ENCODE data around the gene MTG1.
A peak's percentile ranks its signal among the peaks of the same experiment; 100 is the strongest.

The MTG1 gene

DNA sequence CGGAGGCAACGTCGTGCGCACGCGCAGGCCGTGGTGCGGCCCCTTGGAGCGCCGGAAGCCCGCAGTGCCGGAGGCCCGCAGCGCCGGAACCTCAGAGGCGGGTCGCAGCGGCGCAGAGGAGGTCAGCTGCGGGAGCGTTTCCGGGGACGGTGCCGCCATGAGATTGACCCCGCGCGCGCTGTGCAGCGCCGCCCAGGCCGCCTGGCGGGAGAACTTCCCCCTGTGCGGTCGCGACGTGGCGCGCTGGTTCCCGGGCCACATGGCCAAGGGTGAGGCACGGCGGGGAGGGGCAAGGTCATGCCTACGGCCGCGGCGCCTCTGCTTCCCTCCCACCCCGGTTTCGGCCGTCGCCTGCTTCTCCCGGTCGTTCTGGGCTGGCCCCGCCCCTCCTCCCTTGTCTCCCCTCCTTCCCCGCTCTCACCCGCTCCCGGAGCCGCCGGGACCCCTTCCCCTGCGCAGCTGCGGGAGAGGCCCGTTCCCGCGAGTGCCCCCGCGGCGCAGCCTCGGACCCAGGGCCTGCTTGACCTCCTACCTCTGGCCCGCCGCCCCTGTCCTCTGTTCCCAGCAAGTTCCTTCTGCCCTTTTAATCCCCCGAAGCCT is at the start of gene MTG1:
MTG1 (plus strand) TSS at position 94 of the 600 bp plus-strand sequence; CDS start at position 158, 64 bp downstream.
- peak; percentile 42 for DNase-seq

- DNase-seq = no peak
Observed at GRCh38 chr10:133344236-133344635, 49.7 kb upstream of the MTG1 start.

GRCh38 chr10:133346413-133346812 is 47.5 kb upstream of the MTG1 start:
- DNase-seq = no peak

GRCh38 chr10:133347710-133348517 is 46.0 kb upstream of the MTG1 start:
- no peak for DNase-seq

- DNase-seq = no peak
Observed at GRCh38 chr10:133349160-133349568, 44.8 kb upstream of the MTG1 start.

GRCh38 chr10:133349577-133350011 is 44.4 kb upstream of the MTG1 start:
- DNase-seq = no peak

- no peak for DNase-seq
Observed at GRCh38 chr10:133350283-133350949, 43.5 kb upstream of the MTG1 start.

GRCh38 chr10:133350950-133351329 is 43.0 kb upstream of the MTG1 start:
- DNase-seq = no peak

- DNase-seq = no peak
Observed at GRCh38 chr10:133351408-133352318, 42.3 kb upstream of the MTG1 start.

- no peak for DNase-seq
Observed at GRCh38 chr10:133353202-133353959, 40.6 kb upstream of the MTG1 start.

DNA sequence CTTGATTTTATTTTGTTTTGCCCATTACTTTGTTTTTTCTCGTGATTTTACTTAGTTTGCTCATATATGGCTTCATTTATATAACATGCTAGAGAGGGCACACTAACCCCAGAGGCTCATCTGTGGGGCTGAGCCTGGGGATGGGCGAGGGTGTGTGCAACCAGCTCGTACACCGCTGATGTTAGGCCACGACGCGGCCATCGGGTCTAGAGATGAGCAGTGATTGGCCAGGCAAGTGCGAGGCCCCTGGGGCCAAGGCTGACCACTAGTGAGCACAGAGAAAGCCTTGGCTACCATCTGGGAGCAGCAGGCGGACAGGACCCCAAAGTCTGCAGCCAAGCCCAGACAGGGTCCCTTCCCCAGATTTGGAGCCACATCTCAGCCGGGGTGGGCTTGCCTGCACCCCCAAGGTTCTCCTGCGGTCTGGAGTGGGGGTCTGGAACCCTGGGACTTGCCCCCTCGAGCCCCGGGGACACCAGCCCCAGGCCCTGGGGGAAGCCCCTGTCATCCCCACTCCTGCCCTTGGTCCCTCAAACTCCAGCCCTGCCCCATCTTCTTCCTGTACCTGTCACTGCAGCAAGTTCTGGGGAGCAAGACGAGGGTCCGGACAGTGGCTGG is 39.9 kb upstream of the MTG1 start:
- DNase-seq = no peak

DNA sequence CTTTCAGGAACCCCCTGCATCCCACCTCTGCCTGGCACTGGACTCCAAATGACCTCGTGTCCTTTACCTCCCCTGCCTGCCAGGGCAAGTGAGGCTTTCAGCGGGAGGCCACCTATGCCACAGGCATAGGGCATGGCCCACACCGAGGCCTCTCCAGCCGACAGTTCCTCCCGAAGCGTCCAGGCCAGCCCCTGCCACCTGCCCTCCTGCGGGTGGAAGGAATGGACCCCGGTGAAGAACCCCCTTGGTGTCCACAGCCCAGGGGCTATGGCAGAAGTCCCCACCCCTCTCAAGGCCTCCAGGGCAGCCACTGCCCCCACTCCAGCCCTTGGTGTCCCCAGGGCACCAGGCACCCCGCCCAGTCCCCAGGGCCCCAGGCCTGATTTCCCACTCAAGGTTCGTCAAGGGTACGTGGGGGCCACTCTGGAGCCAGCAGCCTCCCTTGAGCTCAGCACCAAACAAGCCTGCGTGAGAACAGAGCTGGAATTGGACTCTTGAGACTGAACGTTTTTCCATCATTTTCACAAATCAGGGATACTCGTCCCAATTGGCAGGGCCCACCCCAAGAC is 39.2 kb upstream of the MTG1 start:
- DNase-seq = no peak

DNA sequence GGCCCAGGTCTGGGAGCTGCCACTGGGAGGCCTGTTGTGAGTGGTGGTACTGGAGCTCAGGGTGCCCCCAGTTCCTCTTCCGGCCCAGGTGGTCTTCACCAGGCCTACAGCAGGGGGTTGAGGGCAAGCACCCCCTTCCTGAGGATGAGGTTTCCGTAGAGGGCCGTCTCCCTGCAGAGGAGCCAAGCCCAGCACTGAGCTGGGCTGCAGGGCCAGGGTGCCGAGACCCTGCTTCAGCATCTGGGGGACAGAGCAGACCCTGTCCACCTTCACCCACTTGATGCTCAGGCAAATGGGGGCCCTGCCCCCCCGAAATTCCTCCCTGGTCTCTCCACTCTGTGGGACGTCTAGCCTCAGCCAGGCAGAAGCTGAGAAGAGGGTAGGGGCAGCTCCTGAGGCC is 38.7 kb upstream of the MTG1 start:
- DNase-seq = no peak

DNA sequence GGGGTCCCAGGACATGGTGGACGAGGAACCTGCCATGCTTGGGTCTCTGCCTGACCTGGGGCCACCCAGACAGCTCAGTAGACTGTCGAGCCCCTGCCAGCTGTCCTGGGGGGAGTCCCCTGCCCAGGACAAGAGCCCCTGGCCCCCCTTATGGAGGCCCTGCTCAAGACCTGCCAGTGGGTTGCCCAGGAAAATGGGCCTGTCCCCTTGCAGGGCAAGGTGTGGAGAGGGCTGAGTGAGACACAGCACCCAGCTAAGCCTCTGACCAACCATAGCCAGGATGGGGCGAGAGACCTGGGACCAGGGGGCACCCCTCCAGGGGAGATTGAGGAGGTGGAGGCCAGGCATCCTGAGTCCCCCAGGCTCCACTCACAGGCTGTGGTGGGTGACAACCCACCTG is 38.0 kb upstream of the MTG1 start:
- DNase-seq = no peak

DNA sequence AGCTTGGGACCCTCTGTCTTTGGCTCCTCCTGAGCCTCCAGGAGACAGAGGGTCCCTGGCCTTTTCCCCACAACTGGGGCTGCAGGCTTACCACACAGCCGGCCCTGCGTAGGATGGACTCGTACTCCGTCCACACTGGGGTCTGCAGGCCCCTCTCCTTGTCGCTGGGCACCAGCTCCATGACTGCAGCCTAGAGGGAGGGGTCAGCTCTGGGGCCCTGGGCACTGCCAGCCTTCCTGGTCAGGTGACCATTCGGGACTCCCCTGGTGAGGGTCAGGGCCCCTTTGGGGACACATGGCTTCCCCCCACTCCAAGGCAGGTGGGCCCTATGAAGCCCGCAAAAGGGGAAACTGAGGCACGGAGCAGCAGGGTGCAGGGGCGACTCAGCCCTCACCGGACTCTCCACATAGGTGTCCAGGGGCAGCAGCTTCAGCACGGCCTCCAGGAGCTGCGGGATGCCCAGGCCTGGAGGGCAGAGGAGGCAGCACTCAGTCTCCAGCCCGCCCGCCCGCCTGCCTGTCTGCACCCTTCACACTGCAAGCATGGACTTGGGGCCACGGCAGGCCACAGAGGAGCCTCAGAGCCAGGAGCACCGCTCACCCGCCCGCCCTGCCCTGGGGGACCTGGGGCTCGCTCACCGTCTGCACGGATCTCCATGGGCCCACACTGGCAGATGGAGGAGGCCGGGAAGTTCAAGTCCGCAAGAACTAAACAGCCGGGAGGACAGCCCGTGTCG is 37.2 kb upstream of the MTG1 start:
- no peak for DNase-seq

DNA sequence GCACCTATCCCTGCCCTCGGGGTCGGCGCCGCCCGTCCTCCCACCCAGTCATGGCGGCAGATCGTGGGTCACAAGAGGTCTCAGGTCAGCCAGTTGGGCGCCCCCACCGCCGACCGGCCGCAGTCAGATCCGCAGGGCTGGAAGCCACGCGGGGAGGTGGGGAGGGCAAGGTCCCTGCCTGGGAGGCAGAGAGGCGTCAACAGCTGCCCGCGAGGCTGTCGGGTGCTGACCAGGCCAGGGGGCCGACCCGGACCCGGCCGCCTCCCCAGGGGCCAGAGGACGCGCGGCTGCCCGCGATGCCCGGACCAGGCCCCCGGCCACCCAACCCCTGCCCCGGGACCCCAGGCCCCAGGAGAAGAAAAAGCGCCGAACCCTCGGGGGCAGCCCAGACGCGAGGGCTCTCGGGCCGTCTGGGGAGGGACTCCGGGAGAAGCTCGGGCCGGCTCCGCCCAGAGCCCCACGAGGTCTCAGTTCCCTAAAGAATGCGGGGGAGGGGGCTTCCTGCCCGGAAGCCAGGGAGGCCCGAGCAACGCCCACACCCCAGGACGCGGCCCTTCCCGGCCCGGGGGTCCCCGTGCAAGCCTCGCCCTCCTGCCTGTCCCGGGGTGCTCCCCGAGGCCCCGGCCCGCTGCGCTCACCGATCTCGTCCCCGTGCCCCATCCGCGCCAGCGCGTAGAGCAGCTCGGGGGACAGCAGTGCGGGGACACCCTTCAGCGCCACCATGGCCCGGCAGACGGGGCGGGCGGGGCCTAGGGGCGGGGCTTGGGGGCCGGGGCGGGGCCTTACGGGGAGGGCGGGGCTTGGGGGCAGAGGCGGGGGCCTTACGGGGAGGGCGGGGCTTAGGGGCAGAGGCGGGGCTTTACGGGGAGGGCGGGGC is 36.4 kb upstream of the MTG1 start, which contains the start of gene FUOM:
FUOM (minus strand) TSS at position 735 of the 877 bp plus-strand sequence; CDS start at position 723, 12 bp downstream.
- no peak for DNase-seq

- DNase-seq = no peak
Observed at GRCh38 chr10:133358162-133358924, 35.6 kb upstream of the MTG1 start.

DNA sequence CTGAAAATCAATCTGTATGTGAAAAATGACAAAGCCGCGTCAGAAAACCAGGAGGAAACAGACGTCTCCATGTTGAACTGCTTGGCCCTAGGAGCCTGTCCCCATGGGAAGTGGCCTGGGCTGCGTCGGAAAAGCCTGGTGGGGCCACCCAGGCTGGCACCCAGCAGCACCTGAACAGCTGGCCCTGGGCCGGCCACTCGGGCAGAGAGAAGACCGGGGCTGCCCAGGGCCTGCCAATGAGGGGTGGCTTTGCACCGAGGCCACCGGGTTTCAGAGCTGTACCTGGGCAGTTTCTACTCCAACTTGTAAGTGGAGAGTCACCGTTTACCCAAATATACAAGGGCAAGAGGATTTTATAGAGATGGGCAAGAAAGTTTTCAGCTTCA is 35.0 kb upstream of the MTG1 start:
- no peak for DNase-seq

DNA sequence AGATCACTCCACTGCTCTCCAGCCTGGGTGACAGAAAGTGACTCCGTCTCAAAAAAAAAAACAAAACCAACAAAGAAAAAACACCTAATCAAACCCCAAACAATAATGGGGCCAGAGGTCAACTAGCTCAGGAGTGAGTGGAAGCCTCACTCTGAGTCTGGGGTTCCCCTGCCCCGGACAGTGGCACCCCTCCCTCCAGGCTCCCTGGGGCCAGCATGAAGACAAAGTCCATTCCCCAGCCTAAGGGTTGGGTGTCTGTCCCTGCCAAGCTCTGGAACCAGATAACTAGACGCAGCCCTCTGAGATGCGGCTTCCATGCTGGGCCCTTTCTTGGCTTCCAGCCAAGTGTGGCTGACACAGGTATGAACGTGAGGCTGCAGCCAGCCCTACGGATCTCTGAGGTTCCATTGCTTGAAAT is 34.4 kb upstream of the MTG1 start:
- no peak for DNase-seq
